ENCODE results near the gene ANXA8.
"Not testable (repeated sequence)": the region's sequence is repeated elsewhere in the genome, so short reads cannot be mapped to it uniquely, and the experiment has no call there.

ANXA8 gene

DNA sequence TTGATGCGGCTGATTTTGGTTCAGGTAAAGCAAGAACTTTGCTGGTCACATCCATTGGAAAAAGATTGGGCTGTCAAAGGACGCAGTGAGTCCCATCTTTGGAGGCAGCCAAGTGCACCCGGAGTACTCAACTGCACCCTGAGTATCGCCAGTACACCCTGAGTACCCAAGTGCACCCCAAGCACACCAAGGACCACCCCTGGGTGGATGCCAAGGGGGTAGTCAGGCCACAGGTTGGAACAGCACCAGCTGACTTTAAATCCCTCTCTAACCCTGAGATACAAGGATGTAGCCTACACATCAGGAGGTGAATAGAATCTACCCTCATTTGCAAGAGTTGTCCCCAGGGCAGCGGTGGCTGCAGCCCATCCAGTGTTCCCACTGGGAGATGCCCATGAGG lies 16.5 kb downstream of the ANXA8 start:
- not testable (repeated sequence) for DNase-seq (ENCODE audit: low read depth); H3K4me3 ChIP-seq (ENCODE audit: low read depth, low read length)

DNA sequence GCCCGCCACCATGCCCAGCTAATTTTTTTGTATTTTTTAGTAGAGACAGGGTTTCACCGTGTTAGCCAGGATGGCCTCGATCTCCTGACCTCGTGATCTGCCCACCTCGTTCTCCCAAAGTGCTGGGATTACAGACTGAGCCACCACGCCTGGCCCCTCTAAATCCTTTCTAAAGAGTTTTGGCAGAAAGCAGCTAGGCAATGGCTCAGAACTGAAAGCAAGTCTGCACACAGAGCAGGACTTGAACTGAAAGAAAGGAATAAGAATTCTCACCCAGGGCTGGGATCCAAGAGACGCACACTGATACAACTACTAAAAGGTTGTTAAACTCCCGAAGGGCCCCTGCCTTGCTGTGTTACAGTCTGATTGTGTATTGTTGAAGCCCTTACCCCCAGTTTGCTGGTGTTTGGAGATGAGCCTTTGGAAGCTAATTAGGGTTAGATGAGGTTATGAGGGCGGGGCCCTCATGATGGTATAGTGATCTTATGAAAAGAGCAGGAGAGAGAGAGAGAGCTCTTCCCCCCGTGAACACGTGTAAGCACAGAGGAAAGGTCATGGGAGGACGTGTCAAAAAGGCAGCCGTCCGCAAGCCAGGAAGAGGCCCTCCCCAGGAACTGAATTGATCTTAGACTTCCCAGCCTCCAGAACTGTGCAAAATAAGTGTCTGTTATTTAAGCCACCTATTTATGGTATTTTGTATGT lies 18.5 kb downstream of the ANXA8 start:
- not testable (repeated sequence) for DNase-seq (ENCODE audit: low read depth); H3K4me3 ChIP-seq (ENCODE audit: low read depth, low read length)

DNA sequence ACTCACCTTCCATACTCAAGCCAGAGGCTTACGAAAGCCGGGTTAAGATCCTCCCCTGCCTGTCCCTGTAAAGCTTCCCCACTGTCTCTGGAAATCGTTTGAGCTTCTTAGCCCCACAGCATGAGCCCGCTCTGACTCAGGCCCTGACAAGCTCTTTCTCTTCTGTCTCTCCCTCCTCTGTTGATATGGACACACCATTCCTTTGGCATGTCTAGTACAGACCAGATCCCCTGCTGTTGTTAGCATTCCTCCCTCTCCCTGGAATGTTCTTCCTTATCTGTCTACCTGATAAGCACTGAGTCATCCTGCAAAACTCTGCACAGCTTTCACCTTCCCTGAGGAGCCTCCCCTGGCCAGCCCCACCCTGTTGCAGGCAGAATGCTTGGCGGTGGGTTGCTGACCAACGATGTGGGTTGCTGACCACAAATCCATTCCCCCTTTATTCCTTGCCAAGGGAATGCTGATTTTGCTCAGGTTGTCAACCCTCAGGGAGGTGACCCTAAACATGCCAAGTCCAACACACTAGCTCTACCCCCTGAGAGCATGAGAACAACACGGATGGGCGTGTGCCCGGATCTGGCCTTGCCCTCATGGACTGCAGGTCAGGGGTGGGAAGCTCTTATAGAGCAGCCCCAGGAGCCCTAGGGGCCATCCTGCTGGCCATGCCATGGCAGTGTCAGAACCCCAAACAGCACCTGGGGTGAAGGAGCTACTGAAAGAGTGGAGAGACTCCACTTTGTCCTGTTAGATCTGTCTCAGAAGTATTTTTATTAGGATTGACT lies 21.1 kb downstream of the ANXA8 start:
- DNase-seq (ENCODE audit: low read depth); H3K4me3 ChIP-seq (ENCODE audit: low read depth, low read length): not testable (repeated sequence)

DNA sequence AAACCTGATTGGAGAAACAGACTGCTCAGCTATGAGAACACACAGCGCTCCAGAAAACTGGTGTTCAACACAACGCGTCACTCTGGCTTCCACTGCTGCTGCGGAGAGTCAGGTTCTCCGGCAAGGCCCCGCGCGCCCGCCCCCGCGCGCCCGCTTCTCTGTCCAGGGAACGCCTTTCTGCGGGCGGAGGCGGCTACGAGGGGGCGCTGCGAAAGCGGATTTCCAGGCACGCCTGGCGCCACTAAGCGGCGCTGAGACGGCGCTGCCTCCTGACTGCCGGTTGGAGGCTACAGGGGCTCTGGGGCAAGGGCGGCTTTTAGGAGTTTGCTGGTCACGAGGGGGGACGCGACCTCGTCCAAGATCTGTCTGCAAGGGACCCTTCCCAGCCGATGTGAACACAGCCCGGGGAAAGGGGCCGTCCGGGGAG lies 22.6 kb downstream of the ANXA8 start:
- DNase-seq (ENCODE audit: low read depth); H3K4me3 ChIP-seq (ENCODE audit: low read depth, low read length): not testable (repeated sequence)

DNA sequence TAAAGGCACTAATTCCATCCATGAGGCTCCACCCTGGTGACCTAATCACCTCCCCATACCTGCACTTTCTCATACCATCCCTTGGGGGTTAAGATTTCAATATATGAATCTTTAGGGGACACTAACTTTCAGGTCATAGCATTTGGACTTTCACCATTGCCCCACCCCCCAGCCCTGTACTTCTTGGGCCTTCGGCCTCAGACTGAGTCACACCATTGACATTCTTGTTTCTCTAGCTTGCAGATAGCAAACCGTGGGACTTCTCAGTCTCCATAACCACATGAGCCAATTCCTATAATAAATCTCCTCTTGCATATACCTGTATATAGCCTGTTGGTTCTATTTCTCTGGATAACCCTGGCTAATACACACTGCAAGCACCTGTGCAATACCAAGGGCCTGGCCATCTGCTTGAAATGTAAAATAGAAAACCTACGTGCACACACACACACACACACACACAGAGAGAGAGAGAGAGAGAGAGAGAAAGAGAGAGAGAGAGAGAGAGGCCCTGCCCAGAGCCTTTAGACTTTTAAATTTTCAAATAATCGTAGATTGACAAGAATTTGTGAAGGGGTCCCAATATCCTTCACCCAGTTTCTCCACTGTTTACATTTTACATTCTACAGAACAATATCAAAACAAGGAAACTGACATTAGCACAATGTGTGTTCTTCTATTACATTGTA lies 25.3 kb downstream of the ANXA8 start:
- H3K4me3 ChIP-seq (ENCODE audit: low read depth, low read length) = no peak overlapping the region
- DNase-seq (ENCODE audit: low read depth) = no peak
- TF ChIP-seq, protein P1, sequence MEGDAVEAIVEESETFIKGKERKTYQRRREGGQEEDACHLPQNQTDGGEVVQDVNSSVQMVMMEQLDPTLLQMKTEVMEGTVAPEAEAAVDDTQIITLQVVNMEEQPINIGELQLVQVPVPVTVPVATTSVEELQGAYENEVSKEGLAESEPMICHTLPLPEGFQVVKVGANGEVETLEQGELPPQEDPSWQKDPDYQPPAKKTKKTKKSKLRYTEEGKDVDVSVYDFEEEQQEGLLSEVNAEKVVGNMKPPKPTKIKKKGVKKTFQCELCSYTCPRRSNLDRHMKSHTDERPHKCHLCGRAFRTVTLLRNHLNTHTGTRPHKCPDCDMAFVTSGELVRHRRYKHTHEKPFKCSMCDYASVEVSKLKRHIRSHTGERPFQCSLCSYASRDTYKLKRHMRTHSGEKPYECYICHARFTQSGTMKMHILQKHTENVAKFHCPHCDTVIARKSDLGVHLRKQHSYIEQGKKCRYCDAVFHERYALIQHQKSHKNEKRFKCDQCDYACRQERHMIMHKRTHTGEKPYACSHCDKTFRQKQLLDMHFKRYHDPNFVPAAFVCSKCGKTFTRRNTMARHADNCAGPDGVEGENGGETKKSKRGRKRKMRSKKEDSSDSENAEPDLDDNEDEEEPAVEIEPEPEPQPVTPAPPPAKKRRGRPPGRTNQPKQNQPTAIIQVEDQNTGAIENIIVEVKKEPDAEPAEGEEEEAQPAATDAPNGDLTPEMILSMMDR (IDR thresholded peaks at IDR 0.05; ENCODE audit: insufficient read depth, low read depth, low read length, missing control alignments) = no peak

DNA sequence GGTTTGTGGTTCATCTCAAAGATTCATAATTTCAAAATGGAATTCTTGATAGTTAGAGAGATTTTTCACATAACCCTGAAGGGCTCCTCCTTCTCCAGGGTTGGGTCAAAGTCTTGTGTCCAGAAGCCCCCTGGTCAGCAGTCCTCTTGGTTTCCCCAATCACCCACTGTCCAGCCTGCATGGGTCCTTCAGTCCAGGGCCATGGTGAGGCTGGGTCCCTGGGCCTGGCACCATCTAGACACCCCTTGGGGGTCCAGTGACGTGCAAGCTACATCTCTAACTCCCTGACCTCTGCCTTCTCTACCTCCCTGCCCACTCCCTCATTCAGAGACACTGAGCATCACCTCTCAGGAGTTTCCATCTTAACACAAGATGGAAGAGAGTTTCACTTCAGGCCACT lies 26.1 kb downstream of the ANXA8 start:
- no peak for DNase-seq (ENCODE audit: low read depth)
- TF ChIP-seq, protein P1 (IDR thresholded peaks at IDR 0.05; ENCODE audit: insufficient read depth, low read depth, low read length, missing control alignments) = no peak
- no peak overlapping the region for H3K4me3 ChIP-seq (ENCODE audit: low read depth, low read length)

DNA sequence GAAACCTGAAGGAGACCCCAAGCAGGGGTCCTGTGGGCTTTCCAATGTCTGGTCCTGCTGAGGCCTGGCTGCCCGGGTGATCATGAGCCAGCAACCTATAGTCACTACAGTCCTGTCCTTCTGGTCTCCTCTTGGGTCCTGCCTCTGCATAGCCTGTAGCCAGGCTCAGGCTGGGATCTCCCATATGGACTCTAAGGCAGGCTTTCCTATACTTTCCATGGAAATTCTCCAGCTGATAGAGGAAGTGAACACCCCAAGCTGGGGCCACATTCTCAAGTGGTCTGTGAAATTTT lies 26.4 kb downstream of the ANXA8 start:
- DNase-seq (ENCODE audit: low read depth) = no peak
- no peak overlapping the region for H3K4me3 ChIP-seq (ENCODE audit: low read depth, low read length)
- TF ChIP-seq, protein P1 (IDR thresholded peaks at IDR 0.05; ENCODE audit: insufficient read depth, low read depth, low read length, missing control alignments) = no peak

DNA sequence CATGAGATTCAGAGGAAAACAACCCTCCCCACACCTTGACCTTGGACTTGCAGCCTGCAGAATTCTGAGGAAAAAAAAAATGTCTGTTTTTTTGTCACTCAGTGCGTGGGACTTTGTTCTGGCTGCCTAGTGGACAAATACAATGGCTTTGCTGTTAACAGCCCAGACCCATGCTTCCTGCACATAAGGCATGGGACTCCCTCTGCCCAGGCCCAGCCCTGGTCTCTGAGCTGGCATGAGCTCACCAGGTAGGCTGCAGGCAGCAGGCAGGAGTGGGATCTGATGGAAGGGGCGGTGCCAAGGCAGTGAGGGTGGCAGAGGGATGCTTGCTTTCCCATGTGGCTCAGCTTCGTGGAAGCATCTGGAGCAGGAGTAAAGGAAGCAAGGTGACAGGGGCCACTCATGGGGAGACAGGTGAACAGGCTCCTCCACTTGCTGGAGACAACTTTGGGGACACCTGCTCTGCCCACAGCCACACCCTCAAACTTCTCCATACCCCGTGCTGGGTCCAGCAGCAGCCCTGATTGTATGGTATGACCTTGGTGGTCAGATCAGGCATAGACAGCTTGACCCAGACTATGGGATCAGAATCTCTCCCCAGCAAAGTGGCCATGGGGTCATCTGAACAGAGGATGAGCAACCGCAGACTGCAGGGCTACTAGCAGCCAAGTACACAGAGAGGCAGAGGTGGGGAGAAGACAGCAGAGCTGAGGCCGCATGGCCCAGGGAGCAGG lies 27.0 kb downstream of the ANXA8 start:
- TF ChIP-seq, protein P1 (IDR thresholded peaks at IDR 0.05; ENCODE audit: insufficient read depth, low read depth, low read length, missing control alignments) = no peak
- no peak for DNase-seq (ENCODE audit: low read depth)
- no peak overlapping the region for H3K4me3 ChIP-seq (ENCODE audit: low read depth, low read length)
